Lower lobe of right lung (tissue), 2 donors: ENCODE measurements around the gene CACNG8. TPM values are rescaled to one million over a fixed set of nuclear protein-coding genes. Genes with fewer than 3 reads are reported as not detected.
A peak's percentile ranks its signal among the peaks of the same experiment; 100 is the strongest.

Experiments used
- ATAC-seq, 2 donors: fragments of 200-7000 bp; cut with Tn5 transposase; one replicate each; pipeline ENCODE4 v1.9.1; 2020 to 2022; ENCODE audit warnings: mild to moderate bottlenecking in 2 of 2, moderate library complexity in 2 of 2
- DNase-seq: peaks from one replicate; pipeline ENCODE4 v3.0.0-alpha.2; 2020
- H3K27ac ChIP-seq: fragments of 200-600 bp; one replicate; pipeline ENCODE4 v1.8.0; 2022
- H3K27me3 ChIP-seq: fragments of 200-600 bp; one replicate; pipeline ENCODE4 v1.8.0; 2022; ENCODE audit warnings: low read depth
- H3K36me3 ChIP-seq: fragments of 200-600 bp; one replicate; pipeline ENCODE4 v1.8.0; 2022; ENCODE audit warnings: mild to moderate bottlenecking
- H3K4me1 ChIP-seq: fragments of 200-600 bp; one replicate; pipeline ENCODE4 v1.8.0; 2022
- H3K4me3 ChIP-seq: fragments of 200-600 bp; one replicate; pipeline ENCODE4 v1.8.0; 2022; ENCODE audit warnings: mild to moderate bottlenecking
- H3K9me3 ChIP-seq: fragments of 200-600 bp; one replicate; pipeline ENCODE4 v1.8.0; 2022
- intact Hi-C: fragments of 100-400 bp; cut with DNase I; formaldehyde crosslinking; loops from one replicate; pipeline ENCODE4 v1.11.0; 2022
- total RNA-seq: library from RNA; stranded (reverse); fragmentation: NEBNext Ultra II Directional; extraction: Animal tissue kit (Norgen Biotek cat#: 25700); gene quantifications from one replicate; pipeline ENCODE4 v1.2.1, GENCODE V29; 2021
- TF ChIP-seq, protein P1 (sequence below): fragments of 200-600 bp; IDR thresholded peaks from one replicate; pipeline ENCODE4 v1.8.0; 2022; ENCODE audit warnings: antibody characterized with exemption, mild to moderate bottlenecking
- donor health status: DM: no; HTN: yes; CAD: no; lungs with severe emphysema.

The CACNG8 gene
- total RNA-seq, 1 donor from 2014 or later, result 0.21 TPM

DNA sequence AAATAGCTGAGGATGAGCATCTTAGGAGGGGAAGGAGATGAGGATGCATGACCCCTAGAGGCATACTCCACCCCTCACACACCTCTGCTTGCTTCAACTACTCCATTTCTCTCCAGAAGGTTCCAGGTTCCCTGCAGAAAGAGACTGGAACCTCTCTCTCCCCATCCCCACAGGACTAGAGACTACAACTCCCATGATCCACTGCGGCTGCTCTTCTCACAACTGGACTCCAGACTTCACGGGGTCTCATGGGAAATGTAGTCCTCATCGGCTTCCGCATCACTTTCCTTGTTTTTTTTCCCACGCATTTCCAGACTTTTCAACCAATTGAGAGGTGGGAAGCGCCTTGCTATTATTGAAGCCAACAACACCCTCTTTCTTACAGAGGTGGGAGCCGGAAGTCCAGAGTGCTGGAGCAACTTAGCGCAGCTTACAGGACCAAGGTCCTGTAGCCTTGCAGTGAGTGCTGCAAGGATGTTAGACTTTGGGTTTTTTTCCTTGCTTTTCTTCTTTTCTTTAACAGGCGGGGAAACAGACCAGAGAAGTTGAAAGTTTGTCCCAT is 14.8 kb downstream of the CACNG8 start:
- TF ChIP-seq, protein P1, sequence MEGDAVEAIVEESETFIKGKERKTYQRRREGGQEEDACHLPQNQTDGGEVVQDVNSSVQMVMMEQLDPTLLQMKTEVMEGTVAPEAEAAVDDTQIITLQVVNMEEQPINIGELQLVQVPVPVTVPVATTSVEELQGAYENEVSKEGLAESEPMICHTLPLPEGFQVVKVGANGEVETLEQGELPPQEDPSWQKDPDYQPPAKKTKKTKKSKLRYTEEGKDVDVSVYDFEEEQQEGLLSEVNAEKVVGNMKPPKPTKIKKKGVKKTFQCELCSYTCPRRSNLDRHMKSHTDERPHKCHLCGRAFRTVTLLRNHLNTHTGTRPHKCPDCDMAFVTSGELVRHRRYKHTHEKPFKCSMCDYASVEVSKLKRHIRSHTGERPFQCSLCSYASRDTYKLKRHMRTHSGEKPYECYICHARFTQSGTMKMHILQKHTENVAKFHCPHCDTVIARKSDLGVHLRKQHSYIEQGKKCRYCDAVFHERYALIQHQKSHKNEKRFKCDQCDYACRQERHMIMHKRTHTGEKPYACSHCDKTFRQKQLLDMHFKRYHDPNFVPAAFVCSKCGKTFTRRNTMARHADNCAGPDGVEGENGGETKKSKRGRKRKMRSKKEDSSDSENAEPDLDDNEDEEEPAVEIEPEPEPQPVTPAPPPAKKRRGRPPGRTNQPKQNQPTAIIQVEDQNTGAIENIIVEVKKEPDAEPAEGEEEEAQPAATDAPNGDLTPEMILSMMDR, result no peak
- H3K4me3 ChIP-seq, result peak overlapping the region; percentile 40
- H3K36me3 ChIP-seq, result no peaks in the 10 kb centered on the region
- ATAC-seq, result peak; percentile 81 to 90
- intact Hi-C loops, result no loop called here
- no peaks in the 10 kb centered on the region for H3K9me3 ChIP-seq
- H3K4me1 ChIP-seq, result peaks cover 17% of the 10 kb centered on the region
- H3K27me3 ChIP-seq, result peaks cover 74% of the 10 kb centered on the region
- no peak overlapping the region for H3K27ac ChIP-seq
- DNase-seq, result peak; percentile 72

DNA sequence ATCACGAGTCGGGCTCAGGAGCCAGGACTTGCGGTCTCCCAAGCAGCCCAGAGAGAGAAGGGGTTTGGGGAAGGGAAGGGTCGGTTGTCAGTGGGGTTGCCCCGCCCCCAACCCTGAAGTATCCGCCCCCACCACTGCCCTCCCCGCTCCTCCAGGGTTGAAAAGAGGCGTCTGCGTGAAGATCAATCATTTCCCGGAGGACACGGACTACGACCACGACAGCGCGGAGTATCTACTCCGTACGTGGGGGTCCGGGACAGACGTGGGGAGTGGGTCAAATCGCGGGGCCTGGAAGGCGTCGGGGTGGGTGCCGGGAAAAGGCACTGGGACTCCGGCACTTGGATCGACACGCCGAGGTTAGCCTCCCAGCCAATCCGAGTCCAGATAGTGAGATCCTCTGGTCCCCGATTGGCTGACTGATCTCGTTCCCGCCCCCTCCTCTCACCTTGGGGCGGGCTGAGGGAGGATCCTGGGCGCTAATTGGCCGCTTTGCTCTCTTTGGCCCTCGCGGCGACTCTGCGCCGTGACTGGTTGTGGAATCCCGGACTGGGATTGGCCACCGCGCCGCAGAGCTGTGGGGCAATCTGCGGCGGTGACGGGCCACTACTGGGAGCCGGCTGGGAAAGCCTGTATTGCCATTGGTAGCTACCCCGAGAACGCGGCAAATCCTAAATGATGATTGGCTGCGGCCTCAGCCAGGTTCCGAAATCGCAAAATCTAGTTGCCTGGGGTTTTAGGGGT is 15.4 kb downstream of the CACNG8 start:
- peak; percentile 64 for DNase-seq
- Histone ChIP-seq H3K27me3 (peaks cover 69% of the 10 kb centered on the region), H3K4me3 (peak overlapping the region; percentile 40), H3K9me3 (no peaks in the 10 kb centered on the region), H3K4me1 (peaks cover 17% of the 10 kb centered on the region), H3K36me3 (no peaks in the 10 kb centered on the region), H3K27ac (no peak overlapping the region)
- peak; percentile 50 to 62 for ATAC-seq
- TF ChIP-seq, protein P1, result no peak
- intact Hi-C loops, result no loop called here

DNA sequence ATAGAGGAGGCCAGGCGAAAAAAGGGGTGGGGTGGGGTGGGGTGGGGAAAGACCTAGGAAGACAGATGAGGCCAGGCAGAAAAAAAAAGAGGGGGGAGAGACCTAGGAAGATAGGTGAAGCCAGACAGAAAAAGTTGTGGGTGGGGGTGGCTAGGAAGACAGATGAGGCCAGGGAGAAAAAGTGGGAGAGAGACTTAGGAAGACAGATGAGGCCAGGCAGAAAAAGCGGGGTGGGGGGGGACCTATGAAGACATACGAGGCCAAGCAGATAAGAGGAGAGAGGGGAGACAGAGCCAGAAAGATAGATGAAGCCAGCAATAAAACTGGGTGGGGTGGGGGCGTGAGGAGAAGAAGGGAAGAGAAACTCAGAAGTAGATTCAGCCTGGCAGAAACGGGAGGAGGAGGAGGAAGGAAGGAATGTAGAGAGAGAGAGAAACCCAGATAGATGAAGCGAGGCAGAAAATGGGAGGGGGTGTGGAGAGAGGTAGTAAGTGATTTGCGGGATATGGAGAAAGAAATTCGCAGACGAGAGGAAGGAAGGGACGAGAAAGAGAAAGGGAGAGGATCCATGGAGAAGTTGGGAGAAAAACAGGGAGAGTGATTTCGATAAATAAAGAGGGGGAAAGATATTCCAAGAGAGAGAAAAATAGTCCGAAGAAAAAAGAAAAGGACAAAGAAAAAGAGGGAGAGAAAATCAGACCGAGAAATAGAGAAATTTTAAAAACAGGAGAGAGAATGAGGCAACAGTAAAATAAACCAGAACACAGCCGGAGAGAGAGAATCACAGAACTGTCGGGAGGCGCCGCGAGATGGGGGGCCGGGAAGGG is 16.5 kb downstream of the CACNG8 start:
- no peak overlapping the region for H3K27ac ChIP-seq
- H3K36me3 ChIP-seq, result no peaks in the 10 kb centered on the region
- no peak for ATAC-seq
- peaks cover 79% of the 10 kb centered on the region for H3K27me3 ChIP-seq
- DNase-seq, result no peak
- peaks cover 17% of the 10 kb centered on the region for H3K4me1 ChIP-seq
- intact Hi-C loops, result no loop called here
- no peaks in the 10 kb centered on the region for H3K9me3 ChIP-seq
- H3K4me3 ChIP-seq, result peak overlapping the region; percentile 35
- TF ChIP-seq, protein P1, result no peak

DNA sequence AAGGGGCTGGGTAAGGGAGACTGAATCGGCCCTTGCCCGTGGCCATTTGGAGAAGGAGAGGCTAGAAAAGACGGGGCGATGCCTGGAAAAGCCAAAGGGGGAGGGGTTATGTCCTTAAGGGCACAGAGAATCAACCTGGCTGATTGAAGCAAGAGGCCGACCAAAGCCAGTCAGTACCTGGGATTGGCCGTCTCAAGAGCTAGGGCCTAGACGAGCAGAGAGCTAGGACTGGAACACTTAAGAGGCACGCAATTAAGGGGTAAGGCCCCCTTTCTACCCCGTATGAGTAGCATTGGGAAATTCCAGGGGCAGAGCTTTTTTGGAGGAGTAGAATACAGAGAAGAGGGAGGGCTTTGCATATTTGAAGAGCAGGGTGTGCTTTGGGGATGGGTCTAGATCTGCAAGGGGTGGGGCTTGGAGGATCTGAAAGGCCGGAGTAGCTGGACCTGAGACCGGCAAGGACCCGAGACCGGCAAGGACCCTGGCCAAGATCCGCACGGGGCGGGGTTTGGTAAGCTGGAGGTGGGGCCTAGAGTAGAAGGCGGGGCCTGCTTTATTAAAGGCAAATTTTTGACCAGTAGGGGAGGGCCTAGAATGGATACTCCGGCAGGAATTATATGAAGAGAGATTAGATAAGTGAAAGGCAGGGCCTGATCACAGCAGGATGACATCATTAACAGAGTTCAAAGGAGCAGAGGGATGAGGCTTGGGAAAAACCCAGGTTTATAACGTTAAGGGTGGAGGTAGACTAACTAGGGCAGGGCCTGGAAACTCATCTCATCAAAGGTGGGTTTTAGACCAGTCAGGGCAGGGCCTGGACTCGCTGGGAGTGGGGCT is 18.0 kb downstream of the CACNG8 start:
- Histone ChIP-seq H3K27ac (no peak overlapping the region), H3K9me3 (no peaks in the 10 kb centered on the region), H3K27me3 (peaks cover 69% of the 10 kb centered on the region), H3K4me3 (peak overlapping the region; percentile 35), H3K4me1 (peaks cover 17% of the 10 kb centered on the region), H3K36me3 (no peaks in the 10 kb centered on the region)
- ATAC-seq (peak in 1 of 2 donors; percentile 8), DNase-seq (no peak)
- intact Hi-C loops, result no loop called here
- TF ChIP-seq, protein P1, result no peak
